HEK293 (cell line): ENCODE data around the gene KDM2B.

Experiments
- CTCF ChIA-PET: fragments of 350-600 bp; formaldehyde crosslinking; extraction: SDS; loops from one replicate; lab custom pipeline; 2021; ENCODE audit warnings: antibody characterized with exemption; lab: Yijun Ruan, JAX
- POLR2A ChIA-PET: fragments of 300-600 bp; formaldehyde crosslinking; extraction: SDS; loops from one replicate; lab custom pipeline; 2020; ENCODE audit warnings: antibody characterized with exemption, inconsistent platforms; lab: Yijun Ruan, JAX
- H3K27ac ChIP-seq: fragments of 200-500 bp; sonication (Bioruptor generic); 2 replicates; pipeline ENCODE4 v1.5.1; 2014; ENCODE audit warnings: low read depth, low read length, control low read depth, inconsistent platforms; ENCODE audit errors: extremely low read depth
- H3K36me3 ChIP-seq, 2 experiments: fragments of 200-500 bp in 1 of 2; sonication (Bioruptor generic) in 1 of 2; 1 replicate in 1 of 2; 2 replicates in 1 of 2; pipeline ENCODE4 v1.5.1; 2014 to 2017; ENCODE audit warnings: inconsistent platforms in 2 of 2, low read length in 2 of 2; ENCODE audit not compliant: control insufficient read depth in 2 of 2, insufficient read depth in 1 of 2
- H3K4me1 ChIP-seq: fragments of 200-500 bp; sonication (Bioruptor generic); 2 replicates; pipeline ENCODE4 v1.5.1; 2014; ENCODE audit warnings: mild to moderate bottlenecking, low read length, inconsistent platforms; ENCODE audit not compliant: control insufficient read depth, insufficient read depth
- H3K4me3 ChIP-seq: 2 replicates; pipeline ENCODE4 v1.5.1; 2011; ENCODE audit warnings: low read depth, mild to moderate bottlenecking, control low read depth, low read length, moderate library complexity
- H3K9me3 ChIP-seq: fragments of 200-500 bp; sonication (Bioruptor generic); 2 replicates; pipeline ENCODE4 v1.5.1; 2014; ENCODE audit warnings: low read depth, low read length, inconsistent platforms; ENCODE audit not compliant: control insufficient read depth, insufficient read depth
- GLI4 ChIP-seq: fragments of 450-650 bp; formaldehyde crosslinking; IDR thresholded peaks from 2 replicates; pipeline ENCODE4 v1.5.1; 2016; ENCODE audit warnings: missing biosample characterization, missing genetic modification characterization
- GLIS1 ChIP-seq: fragments of 450-650 bp; formaldehyde crosslinking; IDR thresholded peaks from 2 replicates; pipeline ENCODE4 v1.5.1; 2016; ENCODE audit warnings: missing biosample characterization, missing genetic modification characterization
- HOXA7 ChIP-seq: sonication (generic); formaldehyde crosslinking; IDR thresholded peaks from 2 replicates; pipeline ENCODE4 v1.8.1; 2022; ENCODE audit warnings: missing genetic modification reagents, borderline replicate concordance
- HOXD13 ChIP-seq: sonication (generic); formaldehyde crosslinking; IDR thresholded peaks from 2 replicates; pipeline ENCODE4 v1.8.0; 2022; ENCODE audit warnings: missing genetic modification reagents, borderline replicate concordance
- MYNN ChIP-seq: fragments of 450-650 bp; formaldehyde crosslinking; IDR thresholded peaks from 2 replicates; pipeline ENCODE4 v1.5.1; 2016; ENCODE audit warnings: missing biosample characterization, missing genetic modification characterization, borderline replicate concordance
- MZF1 ChIP-seq: fragments of 450-650 bp; formaldehyde crosslinking; IDR thresholded peaks from 2 replicates; pipeline ENCODE4 v1.5.1; 2017; ENCODE audit warnings: missing biosample characterization, missing genetic modification characterization, borderline replicate concordance
- SCRT1 ChIP-seq: fragments of 450-650 bp; formaldehyde crosslinking; IDR thresholded peaks from 2 replicates; pipeline ENCODE4 v1.5.1; 2016; ENCODE audit warnings: missing biosample characterization, missing genetic modification characterization, borderline replicate concordance
- SP2 ChIP-seq: fragments of 450-650 bp; formaldehyde crosslinking; IDR thresholded peaks from 2 replicates; pipeline ENCODE4 v1.5.1; 2016; ENCODE audit warnings: missing biosample characterization, missing genetic modification characterization
- ZBTB20 ChIP-seq: fragments of 450-650 bp; formaldehyde crosslinking; IDR thresholded peaks from 2 replicates; pipeline ENCODE4 v1.5.1; 2016; ENCODE audit warnings: missing biosample characterization, missing genetic modification characterization
- ZNF10 ChIP-seq: fragments of 450-650 bp; formaldehyde crosslinking; IDR thresholded peaks from 2 replicates; pipeline ENCODE4 v1.5.1; 2017; ENCODE audit warnings: missing biosample characterization, missing genetic modification characterization
- ZNF112 ChIP-seq: fragments of 450-650 bp; formaldehyde crosslinking; IDR thresholded peaks from 2 replicates; pipeline ENCODE4 v1.5.0; 2017; ENCODE audit warnings: missing biosample characterization, missing genetic modification characterization
- ZNF146 ChIP-seq: fragments of 450-650 bp; formaldehyde crosslinking; IDR thresholded peaks from 2 replicates; pipeline ENCODE4 v1.5.1; 2016; ENCODE audit warnings: missing biosample characterization, missing genetic modification characterization
- ZNF157 ChIP-seq: fragments of 450-650 bp; formaldehyde crosslinking; IDR thresholded peaks from 2 replicates; pipeline ENCODE4 v1.5.1; 2016; ENCODE audit warnings: missing biosample characterization, missing genetic modification characterization
- ZNF350 ChIP-seq: fragments of 450-650 bp; formaldehyde crosslinking; IDR thresholded peaks from 2 replicates; pipeline ENCODE4 v1.5.0; 2017; ENCODE audit warnings: missing biosample characterization, mild to moderate bottlenecking, missing genetic modification characterization
- ZNF549 ChIP-seq: fragments of 450-650 bp; IDR thresholded peaks from 2 replicates; pipeline ENCODE4 v1.5.1; 2018; ENCODE audit warnings: missing biosample characterization, missing genetic modification characterization, mild to moderate bottlenecking, inconsistent platforms, moderate library complexity
- ZNF585B ChIP-seq: fragments of 450-650 bp; formaldehyde crosslinking; IDR thresholded peaks from 2 replicates; pipeline ENCODE4 v1.5.1; 2016; ENCODE audit warnings: missing biosample characterization, missing genetic modification characterization
- ZNF660 ChIP-seq: fragments of 450-650 bp; IDR thresholded peaks from 2 replicates; pipeline ENCODE4 v1.5.1; 2018; ENCODE audit warnings: missing biosample characterization, mild to moderate bottlenecking, missing genetic modification characterization
- ZNF768 ChIP-seq: fragments of 450-650 bp; formaldehyde crosslinking; IDR thresholded peaks from 2 replicates; pipeline ENCODE4 v1.5.1; 2018; ENCODE audit warnings: missing biosample characterization, mild to moderate bottlenecking, missing genetic modification characterization
- ZXDB ChIP-seq: fragments of 450-650 bp; formaldehyde crosslinking; IDR thresholded peaks from 2 replicates; pipeline ENCODE4 v1.5.1; 2016; ENCODE audit warnings: missing biosample characterization, missing genetic modification characterization
- TF ChIP-seq, protein P1 (sequence below): fragments of 450-650 bp; formaldehyde crosslinking; IDR thresholded peaks from 2 replicates; pipeline ENCODE4 v1.5.1; 2016; ENCODE audit warnings: missing biosample characterization, missing genetic modification characterization
- TF ChIP-seq, protein P2 (sequence below): fragments of 450-650 bp; formaldehyde crosslinking; IDR thresholded peaks from 2 replicates; pipeline ENCODE4 v1.5.1; 2016; ENCODE audit warnings: missing biosample characterization, missing genetic modification characterization
- TF ChIP-seq, protein P3 (sequence below): fragments of 450-650 bp; formaldehyde crosslinking; IDR thresholded peaks from 2 replicates; pipeline ENCODE4 v1.5.1; 2016; ENCODE audit warnings: missing biosample characterization, missing genetic modification characterization
- TF ChIP-seq, protein P4 (sequence below): fragments of 450-650 bp; formaldehyde crosslinking; IDR thresholded peaks from 2 replicates; pipeline ENCODE4 v1.5.1; 2016; ENCODE audit warnings: missing biosample characterization, missing genetic modification characterization
- TF ChIP-seq, protein P5 (sequence below): fragments of 450-650 bp; formaldehyde crosslinking; IDR thresholded peaks from 2 replicates; pipeline ENCODE4 v1.5.1; 2016; ENCODE audit warnings: missing biosample characterization, missing genetic modification characterization

KDM2B gene

DNA sequence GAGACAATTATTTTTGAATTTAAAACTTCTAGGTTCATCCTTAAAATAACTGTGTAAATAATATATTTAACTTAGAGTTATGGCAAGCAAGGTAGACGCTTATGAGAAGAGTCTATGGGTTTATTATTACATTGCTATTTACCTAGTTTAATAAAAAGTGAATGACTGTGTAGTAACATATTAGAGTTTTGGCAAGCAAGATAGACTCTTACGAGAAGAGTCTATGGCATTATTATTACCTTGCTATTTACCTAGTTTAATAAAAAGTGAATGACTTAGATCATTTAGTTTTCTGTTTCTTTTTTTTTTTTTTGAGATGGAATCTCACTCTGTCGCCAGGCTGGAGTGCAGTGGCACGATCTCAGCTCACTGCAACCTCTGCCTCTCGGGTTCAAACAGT, 177.1 kb downstream of the KDM2B start:
- no peaks in the 10 kb centered on the region for H3K9me3 ChIP-seq
- H3K4me3 ChIP-seq: no peak overlapping the region
- no peak overlapping the region for H3K27ac ChIP-seq
- TF ChIP-seq HOXA7 (no peak), SP2 (tag by site-specific recombination) (no peak), ZXDB (no peak), ZNF146 (tag by site-specific recombination) (no peak), ZNF585B (tag by site-specific recombination) (no peak), MZF1 (no peak)
- peaks cover 30 to 41% of the 10 kb centered on the region in 2 experiments for H3K36me3 ChIP-seq
- peaks cover 15% of the 10 kb centered on the region for H3K4me1 ChIP-seq
- ChIA-PET POLR2A (interaction anchor here (0.5 to 0.7 kb wide), 3 partner anchors 39 to 87 kb away, joined by 3 to 5 read pairs (median 4); no protein-coding TSS in a partner anchor), CTCF (interaction anchor here (0.6 kb wide), 1 partner anchor 1905 kb away, joined by 4 read pairs; no protein-coding TSS in a partner anchor)

DNA sequence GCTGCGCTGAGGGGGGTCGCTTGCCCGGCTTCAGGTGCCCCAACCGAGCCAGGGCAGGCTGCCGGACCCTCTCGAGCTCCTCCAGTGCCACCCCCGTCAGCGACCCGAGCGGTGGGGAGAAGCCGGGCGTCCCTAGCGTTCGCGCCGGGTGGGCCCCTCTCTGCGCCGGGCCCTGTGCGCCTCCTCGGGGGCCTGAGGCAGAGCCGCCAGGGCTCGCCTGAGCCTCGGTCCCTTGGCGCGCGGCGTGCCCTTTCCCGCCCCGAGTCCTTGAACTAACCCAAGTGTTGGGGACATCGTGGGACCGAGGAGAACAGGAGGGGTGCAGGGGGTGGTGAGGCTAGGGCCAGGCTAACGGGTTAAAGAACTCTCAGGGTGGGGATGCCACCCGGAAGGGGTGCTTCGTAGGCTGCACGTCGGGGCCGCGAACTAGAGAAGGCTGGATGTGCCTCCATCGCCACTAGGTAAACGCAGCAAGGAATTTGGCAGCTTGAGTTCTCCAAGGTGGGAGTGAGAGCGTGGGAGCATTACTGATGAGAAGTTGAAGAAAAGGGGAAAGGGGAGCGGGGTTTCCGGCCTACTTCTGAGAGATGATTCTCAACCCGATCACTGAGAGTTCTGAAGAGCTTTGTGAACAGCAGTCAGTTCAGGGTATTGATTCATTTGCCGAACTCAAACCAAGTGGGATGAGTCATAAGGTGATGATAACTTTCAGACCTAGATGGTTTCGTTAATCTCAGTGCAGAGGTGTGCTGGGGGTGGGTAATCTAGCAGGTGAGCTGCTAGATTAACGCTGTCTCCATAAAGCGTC, 180.3 kb downstream of the KDM2B start:
- Histone ChIP-seq H3K4me3 (peak overlapping the region; percentile 92), H3K27ac (peak overlapping the region; percentile 81), H3K4me1 (peaks cover 15% of the 10 kb centered on the region), H3K9me3 (no peaks in the 10 kb centered on the region), H3K36me3 (peaks cover 15 to 17% of the 10 kb centered on the region in 2 experiments)
- ChIA-PET POLR2A (interaction anchor here (0.7 to 3.8 kb wide), 21 partner anchors 9 to 227 kb away, joined by 3 to 65 read pairs (median 3); partner anchors contain the start of gene ANAPC5), CTCF (interaction anchor here (0.6 to 1.5 kb wide), 7 partner anchors 9 to 1333 kb away, joined by 3 to 6 read pairs (median 4); no protein-coding TSS in a partner anchor)
- TF ChIP-seq ZNF549 (tag by site-specific recombination) (no peak), ZXDB (no peak), MYNN (tag by site-specific recombination) (no peak), ZBTB20 (tag by site-specific recombination) (peak; percentile 78), ZNF768 (tag by site-specific recombination) (no peak), GLI4 (0 out of 2 replicates have a peak, but pooled peaks have one; percentile 13), GLIS1 (tag by site-specific recombination) (no peak), ZNF660 (tag by site-specific recombination) (0 out of 2 replicates have a peak, but pooled peaks have one; percentile 14), HOXD13 (no peak), ZNF350 (tag by site-specific recombination) (no peak), SCRT1 (tag by site-specific recombination) (no peak), ZNF10 (tag by site-specific recombination) (peak; percentile 57), ZNF157 (tag by site-specific recombination) (no peak), ZNF112 (tag by site-specific recombination) (no peak)
- TF ChIP-seq, protein P1, sequence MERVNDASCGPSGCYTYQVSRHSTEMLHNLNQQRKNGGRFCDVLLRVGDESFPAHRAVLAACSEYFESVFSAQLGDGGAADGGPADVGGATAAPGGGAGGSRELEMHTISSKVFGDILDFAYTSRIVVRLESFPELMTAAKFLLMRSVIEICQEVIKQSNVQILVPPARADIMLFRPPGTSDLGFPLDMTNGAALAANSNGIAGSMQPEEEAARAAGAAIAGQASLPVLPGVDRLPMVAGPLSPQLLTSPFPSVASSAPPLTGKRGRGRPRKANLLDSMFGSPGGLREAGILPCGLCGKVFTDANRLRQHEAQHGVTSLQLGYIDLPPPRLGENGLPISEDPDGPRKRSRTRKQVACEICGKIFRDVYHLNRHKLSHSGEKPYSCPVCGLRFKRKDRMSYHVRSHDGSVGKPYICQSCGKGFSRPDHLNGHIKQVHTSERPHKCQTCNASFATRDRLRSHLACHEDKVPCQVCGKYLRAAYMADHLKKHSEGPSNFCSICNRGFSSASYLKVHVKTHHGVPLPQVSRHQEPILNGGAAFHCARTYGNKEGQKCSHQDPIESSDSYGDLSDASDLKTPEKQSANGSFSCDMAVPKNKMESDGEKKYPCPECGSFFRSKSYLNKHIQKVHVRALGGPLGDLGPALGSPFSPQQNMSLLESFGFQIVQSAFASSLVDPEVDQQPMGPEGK: peak; percentile 22; the same call in 1 of the 2 replicates
- TF ChIP-seq, protein P2, sequence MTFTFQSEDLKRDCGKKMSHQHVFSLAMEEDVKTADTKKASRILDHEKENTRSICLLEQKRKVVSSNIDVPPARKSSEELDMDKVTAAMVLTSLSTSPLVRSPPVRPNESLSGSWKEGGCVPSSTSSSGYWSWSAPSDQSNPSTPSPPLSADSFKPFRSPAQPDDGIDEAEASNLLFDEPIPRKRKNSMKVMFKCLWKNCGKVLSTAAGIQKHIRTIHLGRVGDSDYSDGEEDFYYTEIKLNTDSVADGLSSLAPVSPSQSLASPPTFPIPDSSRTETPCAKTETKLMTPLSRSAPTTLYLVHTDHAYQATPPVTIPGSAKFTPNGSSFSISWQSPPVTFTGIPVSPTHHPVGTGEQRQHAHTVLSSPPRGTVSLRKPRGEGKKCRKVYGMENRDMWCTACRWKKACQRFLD (tag by site-specific recombination): no peak
- TF ChIP-seq, protein P3, sequence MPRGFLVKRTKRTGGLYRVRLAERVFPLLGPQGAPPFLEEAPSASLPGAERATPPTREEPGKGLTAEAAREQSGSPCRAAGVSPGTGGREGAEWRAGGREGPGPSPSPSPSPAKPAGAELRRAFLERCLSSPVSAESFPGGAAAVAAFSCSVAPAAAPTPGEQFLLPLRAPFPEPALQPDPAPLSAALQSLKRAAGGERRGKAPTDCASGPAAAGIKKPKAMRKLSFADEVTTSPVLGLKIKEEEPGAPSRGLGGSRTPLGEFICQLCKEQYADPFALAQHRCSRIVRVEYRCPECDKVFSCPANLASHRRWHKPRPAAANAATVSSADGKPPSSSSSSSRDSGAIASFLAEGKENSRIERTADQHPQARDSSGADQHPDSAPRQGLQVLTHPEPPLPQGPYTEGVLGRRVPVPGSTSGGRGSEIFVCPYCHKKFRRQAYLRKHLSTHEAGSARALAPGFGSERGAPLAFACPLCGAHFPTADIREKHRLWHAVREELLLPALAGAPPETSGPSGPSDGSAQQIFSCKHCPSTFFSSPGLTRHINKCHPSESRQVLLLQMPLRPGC (tag by site-specific recombination): no peak
- TF ChIP-seq, protein P4, sequence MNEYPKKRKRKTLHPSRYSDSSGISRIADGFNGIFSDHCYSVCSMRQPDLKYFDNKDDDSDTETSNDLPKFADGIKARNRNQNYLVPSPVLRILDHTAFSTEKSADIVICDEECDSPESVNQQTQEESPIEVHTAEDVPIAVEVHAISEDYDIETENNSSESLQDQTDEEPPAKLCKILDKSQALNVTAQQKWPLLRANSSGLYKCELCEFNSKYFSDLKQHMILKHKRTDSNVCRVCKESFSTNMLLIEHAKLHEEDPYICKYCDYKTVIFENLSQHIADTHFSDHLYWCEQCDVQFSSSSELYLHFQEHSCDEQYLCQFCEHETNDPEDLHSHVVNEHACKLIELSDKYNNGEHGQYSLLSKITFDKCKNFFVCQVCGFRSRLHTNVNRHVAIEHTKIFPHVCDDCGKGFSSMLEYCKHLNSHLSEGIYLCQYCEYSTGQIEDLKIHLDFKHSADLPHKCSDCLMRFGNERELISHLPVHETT (tag by site-specific recombination): 0 out of 2 replicates have a peak, but pooled peaks have one; percentile 9
- TF ChIP-seq, protein P5, sequence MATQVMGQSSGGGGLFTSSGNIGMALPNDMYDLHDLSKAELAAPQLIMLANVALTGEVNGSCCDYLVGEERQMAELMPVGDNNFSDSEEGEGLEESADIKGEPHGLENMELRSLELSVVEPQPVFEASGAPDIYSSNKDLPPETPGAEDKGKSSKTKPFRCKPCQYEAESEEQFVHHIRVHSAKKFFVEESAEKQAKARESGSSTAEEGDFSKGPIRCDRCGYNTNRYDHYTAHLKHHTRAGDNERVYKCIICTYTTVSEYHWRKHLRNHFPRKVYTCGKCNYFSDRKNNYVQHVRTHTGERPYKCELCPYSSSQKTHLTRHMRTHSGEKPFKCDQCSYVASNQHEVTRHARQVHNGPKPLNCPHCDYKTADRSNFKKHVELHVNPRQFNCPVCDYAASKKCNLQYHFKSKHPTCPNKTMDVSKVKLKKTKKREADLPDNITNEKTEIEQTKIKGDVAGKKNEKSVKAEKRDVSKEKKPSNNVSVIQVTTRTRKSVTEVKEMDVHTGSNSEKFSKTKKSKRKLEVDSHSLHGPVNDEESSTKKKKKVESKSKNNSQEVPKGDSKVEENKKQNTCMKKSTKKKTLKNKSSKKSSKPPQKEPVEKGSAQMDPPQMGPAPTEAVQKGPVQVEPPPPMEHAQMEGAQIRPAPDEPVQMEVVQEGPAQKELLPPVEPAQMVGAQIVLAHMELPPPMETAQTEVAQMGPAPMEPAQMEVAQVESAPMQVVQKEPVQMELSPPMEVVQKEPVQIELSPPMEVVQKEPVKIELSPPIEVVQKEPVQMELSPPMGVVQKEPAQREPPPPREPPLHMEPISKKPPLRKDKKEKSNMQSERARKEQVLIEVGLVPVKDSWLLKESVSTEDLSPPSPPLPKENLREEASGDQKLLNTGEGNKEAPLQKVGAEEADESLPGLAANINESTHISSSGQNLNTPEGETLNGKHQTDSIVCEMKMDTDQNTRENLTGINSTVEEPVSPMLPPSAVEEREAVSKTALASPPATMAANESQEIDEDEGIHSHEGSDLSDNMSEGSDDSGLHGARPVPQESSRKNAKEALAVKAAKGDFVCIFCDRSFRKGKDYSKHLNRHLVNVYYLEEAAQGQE (tag by site-specific recombination): 0 out of 2 replicates have a peak, but pooled peaks have one; percentile 10
